Activated T-helper 9 cell treated with anti-CD3 and anti-CD28 coated beads, Interleukin-2, amount 50 U/mL, for 16 hours (primary cell): ENCODE data around the gene OR2T5.
"Not testable (repeated sequence)": the region's sequence is repeated elsewhere in the genome, so short reads cannot be mapped to it uniquely, and the experiment has no call there.

Experiments used
- DNase-seq: peaks from one replicate; pipeline ENCODE4 v3.0.0-alpha.2; 2020; ENCODE audit warnings: low read depth

The OR2T5 gene

GRCh38 chr1:248507773-248508172 is 19.4 kb downstream of the OR2T5 start, which contains the start of gene OR2G6:
OR2G6 (plus strand) TSS chr1:248508073; CDS start chr1:248521647, 13,574 bp downstream.
- not testable (repeated sequence) for DNase-seq

GRCh38 chr1:248510217-248510616 is 21.8 kb downstream of the OR2T5 start:
- DNase-seq: not testable (repeated sequence)

GRCh38 chr1:248521856-248522255 is 33.5 kb downstream of the OR2T5 start:
- no peak for DNase-seq

GRCh38 chr1:248537449-248537848 is 49.1 kb downstream of the OR2T5 start:
- DNase-seq: not testable (repeated sequence)
